Suppressor macrophage treated with lipopolysaccharide for 1 hour (primary cell): ENCODE measurements around the gene COX17.
A peak's percentile ranks its signal among the peaks of the same experiment; 100 is the strongest.

Experiments used
- DNase-seq, 3 donors: peaks; one replicate each; pipeline ENCODE4 v3.0.0-alpha.2; 2020 to 2022

COX17 gene

GRCh38 chr3:119673875-119674274 lies 3.3 kb downstream of the COX17 start:
- DNase-seq = no peak

GRCh38 chr3:119672776-119673175 lies 4.4 kb downstream of the COX17 start:
- DNase-seq = no peak

- peak in 1 of 3 donors; percentile 29 for DNase-seq
These were observed 7.2 kb downstream of the COX17 start for GRCh38 chr3:119669906-119670570.

GRCh38 chr3:119665954-119666559 lies 11.1 kb downstream of the COX17 start:
- DNase-seq = no peak

- peak; percentile 81 to 94 (median 86) for DNase-seq
These were observed 12.3 kb downstream of the COX17 start for GRCh38 chr3:119664850-119665379.

- DNase-seq = no peak
These were observed 12.8 kb downstream of the COX17 start for GRCh38 chr3:119664370-119664769.

- DNase-seq = no peak
These were observed 13.3 kb downstream of the COX17 start for GRCh38 chr3:119663885-119664284.

GRCh38 chr3:119662604-119663373 lies 14.4 kb downstream of the COX17 start:
- peak in 2 of 3 donors; percentile 12 to 57 for DNase-seq

GRCh38 chr3:119660474-119661440 lies 16.4 kb downstream of the COX17 start, which contains the start of gene POPDC2:
POPDC2 (minus strand) TSS chr3:119660589; CDS start chr3:119660423, 166 bp downstream.
- peak in 2 of 3 donors; percentile 38 to 56 for DNase-seq

- peak; percentile 69 to 88 (median 76) for DNase-seq
These were observed 17.5 kb downstream of the COX17 start for GRCh38 chr3:119659606-119660291.

GRCh38 chr3:119658994-119659393 lies 18.2 kb downstream of the COX17 start:
- no peak for DNase-seq

- peak; percentile 63 to 80 (median 69) for DNase-seq
These were observed 19.1 kb downstream of the COX17 start for GRCh38 chr3:119657887-119658702.

GRCh38 chr3:119653876-119654275 lies 23.3 kb downstream of the COX17 start:
- DNase-seq = peak in 1 of 3 donors; percentile 20

GRCh38 chr3:119652306-119653033 lies 24.7 kb downstream of the COX17 start:
- no peak for DNase-seq

GRCh38 chr3:119649761-119650160 lies 27.4 kb downstream of the COX17 start:
- DNase-seq = no peak

GRCh38 chr3:119647843-119648575 lies 29.2 kb downstream of the COX17 start:
- DNase-seq = no peak

GRCh38 chr3:119647171-119647570 lies 30.0 kb downstream of the COX17 start:
- peak; percentile 45 to 76 (median 62) for DNase-seq

- no peak for DNase-seq
These were observed 31.4 kb downstream of the COX17 start for GRCh38 chr3:119645813-119646212.

- DNase-seq = no peak
These were observed 32.7 kb downstream of the COX17 start for GRCh38 chr3:119644481-119644880.
